Loucy (cell line): ENCODE data around the gene AK4.

Experiments used
- CTCF ChIP-seq: fragments of 200-600 bp; sonication (generic); conservative IDR thresholded peaks from 2 replicates; pipeline ENCODE4 v1.5.1; 2014; ENCODE audit warnings: mild to moderate bottlenecking, antibody characterized with exemption, low read length
- EZH2phosphoT487 ChIP-seq: fragments of 200-600 bp; IDR thresholded peaks from 2 replicates; pipeline ENCODE4 v1.6.1; 2018; ENCODE audit warnings: antibody characterized with exemption, mild to moderate bottlenecking, moderate library complexity, borderline replicate concordance

GRCh38 chr1:65222340-65222940, 74.4 kb downstream of the AK4 start:
- no peak for TF ChIP-seq EZH2phosphoT487
- no peak for TF ChIP-seq CTCF
